Gastroesophageal sphincter (tissue), 3 donors: ENCODE data around the gene GYS1.

Experiments
- CTCF ChIP-seq, 4 experiments: fragments of 200-600 bp in 2 of 4; fragments of 450-650 bp in 2 of 4; sonication (generic) in 1 of 4; IDR thresholded peaks; one replicate each; pipeline ENCODE4 v1.5.1; 2017 to 2019; ENCODE audit warnings: antibody characterized with exemption in 4 of 4, mild to moderate bottlenecking in 2 of 4, moderate library complexity in 2 of 4
- EP300 ChIP-seq: sonication (generic); formaldehyde crosslinking; IDR thresholded peaks from one replicate; pipeline ENCODE4 v1.6.1; 2017; ENCODE audit warnings: antibody characterized with exemption, mild to moderate bottlenecking
- POLR2A ChIP-seq, 2 donors: fragments of 450-650 bp; IDR thresholded peaks; one replicate each; pipeline ENCODE4 v1.6.1; 2017; ENCODE audit warnings: antibody characterized with exemption in 2 of 2, mild to moderate bottlenecking in 2 of 2, moderate library complexity in 1 of 2
- POLR2AphosphoS5 ChIP-seq: sonication (generic); formaldehyde crosslinking; IDR thresholded peaks from one replicate; pipeline ENCODE4 v1.6.1; 2017; ENCODE audit warnings: antibody characterized with exemption

- no peak for TF ChIP-seq CTCF (IDR thresholded peaks at IDR 0.05)
- no peak for TF ChIP-seq POLR2A (IDR thresholded peaks at IDR 0.05)
- TF ChIP-seq POLR2AphosphoS5 = no peak
- no peak for TF ChIP-seq EP300
These were observed 57.2 kb downstream of the GYS1 start for GRCh38 chr19:48935864-48936263.
